ENCODE data around the gene INPP4B.

The INPP4B gene

DNA sequence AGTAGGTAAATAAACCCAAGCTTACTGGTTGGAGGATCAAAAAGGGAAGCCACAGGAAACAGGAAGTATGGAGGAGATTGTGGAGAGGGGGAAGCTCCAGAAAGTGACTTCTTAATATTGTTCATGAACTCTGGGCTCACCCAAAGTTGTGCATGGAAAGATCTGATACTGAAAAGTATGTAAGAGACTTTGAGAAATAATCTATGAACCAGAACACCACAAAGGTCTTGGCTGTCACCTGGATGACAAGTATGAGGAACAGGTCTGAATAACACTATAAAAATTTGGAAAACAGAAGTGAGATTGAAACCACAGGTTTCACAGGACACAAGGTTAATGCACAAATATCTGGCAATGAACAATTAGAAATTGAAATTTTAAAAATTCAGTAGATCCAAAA lies 567.4 kb downstream of the INPP4B start:
- no peak for DNase-seq

DNA sequence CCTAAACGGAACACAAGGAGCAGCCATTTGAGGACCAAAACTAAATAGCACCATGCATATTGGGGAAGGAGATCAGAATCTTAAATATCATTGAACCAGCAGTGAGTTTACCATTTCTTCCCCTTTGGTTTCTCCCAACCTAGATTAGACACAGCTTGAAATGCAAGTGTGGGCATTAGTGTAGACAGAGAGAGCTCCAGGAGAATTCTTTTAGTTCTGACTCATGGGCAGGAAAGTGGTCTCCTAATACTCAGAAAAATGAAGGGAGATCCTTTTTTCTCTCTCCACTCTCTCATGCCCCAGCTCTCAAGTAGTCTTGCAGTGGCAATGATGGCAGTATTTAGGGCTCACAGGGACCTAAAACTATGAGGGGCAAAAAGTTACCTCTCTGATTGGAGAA lies 567.9 kb downstream of the INPP4B start:
- DNase-seq, result no peak

DNA sequence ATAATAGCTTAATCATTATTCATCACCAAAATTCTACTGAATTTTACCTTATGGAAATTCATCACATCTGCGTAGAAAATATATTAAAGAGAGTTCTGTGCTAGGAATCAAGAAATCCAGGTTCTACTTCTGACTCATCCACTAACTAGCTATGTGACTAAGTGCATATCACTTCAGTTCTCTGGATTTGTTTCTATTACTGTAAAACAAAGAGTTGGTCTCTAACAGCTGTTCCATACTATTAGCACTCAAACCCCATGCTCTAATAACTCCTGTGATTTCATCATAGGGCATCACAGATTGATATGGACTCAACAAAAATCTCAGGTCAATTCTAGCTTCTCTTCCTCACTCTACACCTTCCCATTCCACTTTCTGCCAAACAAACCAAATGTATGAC lies 572.0 kb downstream of the INPP4B start:
- DNase-seq, result no peak

DNA sequence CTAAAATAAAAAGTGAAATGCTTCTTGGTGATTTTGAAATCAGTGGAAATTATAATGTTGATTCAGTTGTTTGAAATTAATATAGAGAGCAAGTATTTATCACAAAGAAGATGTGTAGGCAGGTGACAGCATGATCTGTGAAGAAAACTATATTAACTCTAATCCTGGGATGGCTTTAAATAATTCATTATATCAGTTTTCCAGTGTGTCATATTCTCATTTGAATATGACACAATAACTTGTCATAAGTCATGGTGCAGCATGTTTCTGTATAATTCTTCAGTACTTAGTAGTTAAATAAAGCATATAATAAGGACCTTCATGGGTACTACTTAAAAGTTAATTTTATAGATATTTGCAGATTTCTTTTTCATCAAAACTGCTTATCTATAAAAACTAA lies 573.6 kb downstream of the INPP4B start:
- DNase-seq, result no peak

DNA sequence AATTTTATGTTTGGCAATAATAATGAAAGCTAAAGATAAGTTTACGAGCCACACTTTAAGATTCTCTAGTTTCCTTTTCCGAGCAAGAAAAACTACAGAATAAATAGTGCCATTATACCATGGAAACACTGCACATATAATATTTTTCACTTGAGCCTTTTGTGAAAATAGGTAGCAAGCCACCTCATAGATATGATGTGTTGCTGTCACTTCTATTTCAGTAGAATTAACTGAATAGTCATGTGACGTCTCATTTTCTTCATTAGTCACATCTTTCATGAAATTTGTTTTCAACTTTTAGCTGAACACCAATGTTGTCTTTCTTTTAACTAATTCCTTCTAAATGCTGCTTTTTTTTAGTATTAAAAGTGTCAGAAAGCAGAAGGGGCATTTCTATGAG lies 574.3 kb downstream of the INPP4B start:
- no peak for DNase-seq

DNA sequence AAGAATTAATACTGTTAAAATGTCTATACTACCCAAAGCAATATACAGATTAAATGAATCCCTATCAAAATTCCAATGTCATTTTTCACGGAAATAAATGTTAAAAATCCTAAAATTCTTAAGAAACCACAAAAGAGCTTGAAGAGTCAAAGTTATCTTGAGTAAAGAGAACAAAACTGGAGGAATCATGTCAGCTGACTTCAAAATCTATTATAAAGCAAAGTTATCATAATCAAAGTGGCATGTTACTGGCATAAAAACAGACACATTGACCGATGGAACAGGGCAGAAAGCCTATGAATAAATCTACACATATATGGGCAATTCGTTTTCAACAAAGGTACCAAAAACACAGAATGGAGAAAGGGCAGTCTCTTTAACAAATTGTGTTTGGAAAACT lies 579.0 kb downstream of the INPP4B start:
- DNase-seq, result no peak

DNA sequence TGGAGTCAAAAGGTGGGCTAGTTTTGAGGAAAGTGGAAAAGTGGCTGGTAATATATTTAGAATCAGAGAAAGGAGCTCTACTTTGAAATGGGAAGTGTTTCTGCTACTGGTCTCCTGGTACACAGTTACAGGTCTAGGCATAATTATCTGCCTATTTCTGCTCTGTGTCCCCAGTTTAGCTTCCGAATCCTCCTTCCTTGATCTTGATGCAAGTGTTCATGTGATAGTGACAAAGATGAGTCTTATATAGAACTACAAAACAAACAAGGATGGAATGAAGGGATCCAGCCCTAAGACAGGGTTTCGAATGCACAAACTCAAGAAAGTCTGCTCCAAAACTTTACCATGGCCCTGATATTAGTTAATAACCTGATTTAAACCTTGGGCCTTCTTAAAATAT lies 580.2 kb downstream of the INPP4B start:
- DNase-seq, result no peak

DNA sequence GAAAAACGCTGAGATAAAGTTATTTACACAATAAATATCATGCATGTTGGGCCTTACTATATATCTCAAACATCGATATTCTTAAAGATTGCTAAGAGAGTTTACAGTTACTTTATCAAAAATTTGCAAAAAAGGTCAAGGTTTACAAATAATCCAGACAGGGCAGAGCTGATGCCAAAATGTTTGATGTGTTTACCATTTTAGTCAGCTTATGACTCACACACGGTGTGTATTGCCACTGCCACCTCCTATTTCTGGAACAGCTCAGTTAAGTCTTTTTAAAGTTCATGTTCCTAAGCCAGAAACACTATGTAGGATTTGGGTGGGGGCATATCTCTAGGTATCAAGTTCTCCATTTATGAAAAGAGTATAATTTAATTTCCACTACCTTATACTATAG lies 580.6 kb downstream of the INPP4B start:
- DNase-seq, result no peak

DNA sequence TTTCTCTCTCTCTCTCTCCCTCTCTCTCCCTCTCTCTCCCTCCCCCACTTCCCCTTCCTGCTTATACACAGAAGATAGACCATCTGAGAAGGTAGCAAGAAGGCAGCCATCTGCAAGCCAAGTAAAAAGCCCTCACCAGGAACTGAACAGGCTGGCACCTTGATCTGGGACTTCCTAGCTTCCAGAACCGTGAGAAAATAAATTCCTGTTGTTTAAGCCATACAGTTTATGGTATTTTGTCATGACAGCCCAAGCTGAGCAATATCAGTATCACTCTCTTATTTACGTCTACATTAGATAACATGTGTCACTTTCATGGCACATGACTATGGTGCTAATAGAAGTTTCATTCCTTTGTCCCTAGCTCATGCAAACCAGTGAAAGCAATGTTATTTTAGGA lies 581.1 kb downstream of the INPP4B start:
- DNase-seq, result no peak

DNA sequence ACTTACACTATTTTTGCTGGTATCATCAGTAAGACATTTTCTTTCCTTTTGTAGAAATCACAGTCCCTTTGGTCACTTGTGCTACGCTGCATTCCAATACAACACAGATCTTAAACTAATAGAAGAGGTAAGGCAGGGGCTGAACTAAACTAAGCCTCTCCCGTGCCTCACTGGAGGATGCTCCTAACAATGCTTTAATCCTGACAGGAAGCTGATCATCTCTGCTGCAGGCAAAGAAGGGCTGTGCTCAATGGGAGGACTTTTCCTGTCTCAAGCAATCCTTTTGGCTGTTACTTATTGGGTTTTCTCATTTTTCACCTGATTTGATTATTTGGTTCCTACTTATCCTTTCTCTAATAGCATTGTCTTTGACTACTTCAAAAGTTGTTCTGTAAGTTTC lies 583.1 kb downstream of the INPP4B start:
- DNase-seq, result no peak

DNA sequence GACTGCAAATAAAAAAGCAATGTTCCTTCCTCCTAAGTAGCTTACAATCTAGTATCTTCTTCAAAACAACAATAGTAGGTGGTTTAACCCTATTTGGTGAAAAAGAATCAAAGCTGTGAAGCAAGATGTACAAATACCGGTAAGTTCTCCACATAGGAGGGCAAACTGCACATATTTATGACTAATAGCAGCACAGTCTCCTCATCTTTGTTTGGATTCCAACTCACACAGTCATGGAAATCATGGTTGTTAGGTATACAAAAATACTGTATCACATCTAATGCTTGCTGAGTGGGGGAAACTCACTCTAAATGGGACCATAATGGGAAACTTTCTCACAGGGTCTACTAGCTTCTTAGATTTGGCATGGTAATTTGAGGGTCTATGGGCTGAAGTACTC lies 597.2 kb downstream of the INPP4B start:
- no peak for DNase-seq

DNA sequence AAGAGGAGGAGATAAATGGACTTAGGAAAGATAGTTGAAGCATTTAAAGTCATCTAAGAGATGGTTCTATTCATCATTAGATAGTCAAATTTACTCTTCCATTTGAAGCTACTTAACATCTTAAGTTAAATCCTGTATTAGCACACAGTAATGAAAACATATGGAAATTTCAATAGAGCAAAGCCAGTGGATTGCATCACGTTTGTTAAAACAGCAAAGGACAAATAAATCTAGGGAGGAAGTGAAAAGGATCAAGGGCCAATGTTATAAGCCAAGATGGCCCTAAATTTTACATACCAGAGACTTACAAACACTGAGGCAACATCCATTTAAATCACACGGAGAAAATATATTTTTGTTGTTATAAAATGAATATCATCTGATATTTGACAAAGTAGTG lies 602.8 kb downstream of the INPP4B start:
- no peak for DNase-seq

DNA sequence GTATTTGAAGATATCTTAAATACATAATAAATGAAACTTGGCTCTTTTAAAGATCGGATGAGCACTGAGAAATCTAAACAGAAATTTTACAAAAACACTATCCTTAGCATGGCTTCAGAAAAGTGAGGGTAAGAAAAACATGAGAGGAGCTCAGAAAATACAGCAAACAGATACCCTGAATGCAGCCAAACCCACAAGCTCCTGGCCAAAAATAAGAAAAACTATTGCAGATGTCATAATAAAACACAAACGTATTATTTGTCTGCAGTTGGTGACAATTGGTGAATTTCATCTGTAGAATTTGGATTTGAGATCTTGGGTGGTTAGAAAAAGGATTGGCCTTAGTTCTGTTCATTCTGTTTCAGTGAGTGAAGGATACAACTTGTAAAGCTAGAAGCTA lies 603.9 kb downstream of the INPP4B start:
- no peak for DNase-seq

DNA sequence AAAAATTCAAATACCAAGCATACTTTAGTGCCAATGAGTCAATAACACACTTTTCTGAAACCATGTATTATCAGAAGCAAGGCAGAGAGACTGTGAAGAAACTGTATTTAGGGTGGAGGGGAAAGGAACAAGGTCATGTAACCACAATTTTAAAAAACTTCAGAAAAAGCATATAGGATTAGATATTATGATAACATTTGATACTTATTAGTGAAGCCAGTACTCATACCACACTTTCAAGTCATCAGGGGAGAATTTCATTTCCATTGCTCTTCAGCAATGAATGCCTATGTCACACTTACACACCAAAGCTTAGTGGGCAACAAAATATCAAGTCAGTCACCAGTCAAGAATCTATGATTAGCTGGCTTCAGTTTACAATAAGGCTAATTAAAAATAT lies 607.5 kb downstream of the INPP4B start:
- DNase-seq, result no peak

DNA sequence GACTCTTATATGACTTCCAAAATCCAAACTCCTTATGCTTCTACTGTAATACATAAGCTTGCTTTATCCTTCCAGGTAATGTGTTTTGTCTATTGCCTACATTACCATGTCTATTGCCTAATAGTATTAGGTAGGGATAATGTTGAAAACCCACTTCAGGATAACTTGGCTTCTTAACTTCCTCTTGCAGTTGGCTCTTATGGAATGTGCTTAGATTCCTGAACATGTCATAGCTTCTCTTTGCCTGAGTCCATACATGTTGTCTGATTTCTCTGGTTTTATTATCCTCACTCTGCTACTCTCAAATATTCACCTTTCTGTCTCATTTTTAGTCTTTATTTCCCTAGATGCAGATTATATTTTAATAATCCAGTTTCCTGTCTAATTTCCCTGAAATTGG lies 609.8 kb downstream of the INPP4B start:
- no peak for DNase-seq

DNA sequence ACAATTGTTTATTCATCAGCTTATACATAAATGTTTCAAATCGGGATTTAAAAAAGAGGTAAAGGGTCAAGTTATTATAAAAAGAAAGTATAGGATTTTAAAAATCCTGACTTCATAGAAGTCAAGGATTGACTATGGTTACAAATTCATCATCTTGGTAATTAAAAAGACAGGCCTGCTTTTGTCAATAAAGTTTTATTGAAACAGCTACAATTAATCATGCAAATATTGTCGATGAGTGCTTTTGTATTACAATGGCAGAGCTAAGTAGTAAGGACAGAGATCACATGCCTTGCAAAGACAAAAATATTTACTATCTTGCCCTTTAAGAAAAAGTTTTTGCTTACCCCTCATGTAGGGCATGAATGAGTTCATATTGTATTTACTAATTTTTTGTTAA lies 614.3 kb downstream of the INPP4B start:
- no peak for DNase-seq

DNA sequence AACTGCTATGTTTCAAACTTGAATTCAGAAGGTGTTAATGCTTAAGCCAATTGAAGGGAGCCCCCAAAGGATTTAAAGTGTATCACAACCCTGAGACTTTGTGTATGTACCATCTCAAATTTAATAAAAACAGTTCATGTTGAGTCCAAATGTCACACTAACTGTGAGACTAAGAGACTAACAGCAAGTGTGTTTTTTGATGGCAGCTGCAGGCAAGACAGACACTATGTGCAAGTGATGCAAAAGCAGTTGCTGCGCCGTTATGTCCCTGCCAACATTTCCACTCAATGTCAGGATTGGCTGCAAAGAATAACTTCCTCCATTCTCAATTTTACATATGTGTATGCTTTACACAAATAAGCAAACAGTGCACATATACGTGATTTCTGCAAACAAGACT lies 615.1 kb downstream of the INPP4B start:
- no peak for DNase-seq

DNA sequence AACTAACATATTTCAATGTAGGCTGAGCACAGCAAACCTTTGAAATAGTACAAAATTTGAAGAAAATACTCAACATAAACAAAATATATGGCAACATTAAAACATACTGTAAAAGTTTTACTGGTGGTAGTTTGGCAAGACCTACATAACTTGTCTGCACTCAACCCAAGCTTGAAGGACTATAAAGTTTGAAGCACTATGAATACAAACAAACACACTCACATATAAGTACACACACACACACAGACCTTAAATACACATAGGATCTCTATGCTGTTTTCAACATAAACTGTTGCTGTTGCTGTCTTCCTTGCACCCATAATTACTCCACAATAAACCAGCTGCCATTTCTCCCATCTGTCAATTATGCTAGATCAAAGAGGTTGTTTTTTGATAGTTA lies 620.1 kb downstream of the INPP4B start:
- DNase-seq, result no peak

DNA sequence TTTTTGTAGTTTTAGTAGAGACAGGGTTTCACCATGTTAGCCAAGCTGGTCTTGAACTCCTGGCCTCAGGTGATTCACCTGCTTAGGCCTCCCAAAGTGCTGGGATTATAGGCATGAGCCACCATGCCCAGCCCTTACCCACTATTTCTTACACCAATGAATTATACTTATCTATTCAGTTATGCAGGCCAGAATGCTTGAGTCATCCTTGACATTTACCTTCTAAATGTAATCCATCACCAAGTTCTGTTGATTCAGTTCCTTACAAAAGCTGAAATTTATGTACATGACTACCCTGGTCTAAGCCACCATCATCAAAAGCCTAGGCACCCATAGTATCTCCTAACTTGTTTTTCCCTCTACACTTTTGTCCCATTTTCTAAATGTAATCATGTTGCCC lies 624.0 kb downstream of the INPP4B start:
- DNase-seq, result no peak

DNA sequence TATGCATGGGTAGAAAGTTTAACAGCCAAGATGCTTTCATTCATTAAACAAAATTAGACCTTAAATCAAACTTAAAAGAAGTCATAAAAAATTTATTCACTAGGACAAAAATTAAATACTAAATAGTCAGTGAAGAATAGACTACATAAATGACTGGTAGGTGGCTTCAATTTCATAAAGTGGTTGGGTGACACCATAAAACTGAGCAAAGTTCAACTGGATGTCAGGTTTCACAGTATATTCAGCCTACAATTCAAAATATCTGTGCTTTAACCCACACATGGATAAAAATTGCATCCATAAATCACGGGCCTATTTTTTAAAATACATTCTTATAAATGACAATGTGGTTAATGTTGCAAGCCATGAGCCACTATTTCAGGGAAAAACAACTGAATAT lies 627.4 kb downstream of the INPP4B start:
- DNase-seq, result no peak

DNA sequence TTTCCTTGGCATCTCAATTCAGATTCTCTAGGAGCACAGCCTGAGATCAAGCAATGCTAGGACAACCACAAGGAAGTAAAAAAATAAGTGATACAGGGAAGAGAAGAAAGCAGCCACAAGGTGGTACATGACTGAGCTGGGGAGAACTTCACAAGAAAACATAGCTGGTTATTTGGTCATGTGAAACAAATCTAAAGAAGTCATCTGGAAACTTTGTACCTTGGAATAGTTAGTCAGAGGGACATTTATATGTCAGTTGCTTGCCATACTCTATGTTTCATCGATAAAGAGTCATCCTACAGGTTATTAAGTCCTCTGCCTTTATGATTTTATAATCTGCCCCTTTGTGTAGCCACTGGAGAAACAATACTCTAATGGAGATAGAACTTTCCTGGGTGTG lies 634.7 kb downstream of the INPP4B start:
- DNase-seq, result no peak

DNA sequence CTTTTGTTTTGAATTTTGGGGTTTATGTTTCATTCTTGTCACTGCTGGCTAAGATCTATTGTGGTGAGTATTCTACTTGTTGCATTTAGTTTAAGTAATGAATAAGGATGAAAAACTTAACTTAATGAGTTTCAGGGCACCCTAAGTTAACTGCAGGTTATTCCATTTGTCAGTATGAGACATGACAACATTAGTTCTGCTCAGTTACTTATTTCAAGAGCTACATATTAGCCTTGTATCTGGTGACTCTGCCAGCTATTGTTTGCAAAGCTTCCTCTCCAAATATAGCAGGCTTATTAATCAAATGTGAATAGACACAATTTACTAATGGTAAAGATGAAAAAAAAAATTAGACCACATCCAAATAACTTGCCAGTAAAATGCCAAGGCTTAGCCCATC lies 642.6 kb downstream of the INPP4B start:
- no peak for DNase-seq

DNA sequence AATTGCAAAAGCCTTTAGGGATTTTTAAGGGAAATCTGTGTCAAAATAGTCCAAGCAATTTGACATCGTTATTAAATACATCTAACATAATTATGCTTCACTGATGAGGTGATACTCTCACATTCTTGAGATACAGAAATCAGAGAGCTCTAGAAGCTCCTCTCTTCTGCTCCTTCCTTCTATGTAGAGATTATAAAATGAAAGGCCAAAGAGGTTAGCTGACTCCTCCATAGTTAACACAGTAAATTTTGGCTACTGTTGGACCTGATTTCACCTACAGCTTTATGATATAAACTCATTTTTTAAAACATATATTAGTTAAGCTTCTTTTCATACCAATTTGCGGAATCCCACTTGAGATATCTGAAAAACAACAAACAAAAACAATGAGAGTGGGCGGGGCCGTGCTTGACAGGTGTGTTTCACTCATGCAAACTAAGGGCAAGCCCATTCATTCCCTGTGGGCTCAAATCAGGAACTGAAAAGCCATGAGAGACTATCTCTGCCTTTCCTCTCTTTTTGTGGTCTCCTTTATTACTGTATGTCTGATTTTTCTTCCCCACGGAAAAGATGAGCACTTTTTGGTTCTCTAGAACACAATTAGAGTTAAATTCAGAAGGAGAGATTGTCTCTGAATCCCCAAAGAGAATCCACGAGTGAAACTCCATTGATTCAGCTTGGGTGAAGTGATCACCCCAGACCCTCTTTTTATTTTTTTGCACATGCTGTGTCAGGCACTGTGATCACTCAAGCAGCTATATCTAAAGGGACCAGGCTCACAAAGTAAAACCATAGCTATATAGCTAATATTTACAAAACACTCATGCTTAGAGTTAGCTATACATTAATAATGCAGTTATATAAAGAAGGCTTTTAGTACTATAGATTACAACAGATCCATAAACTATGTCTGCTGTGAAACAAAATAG lies 643.4 kb downstream of the INPP4B start:
- no peak for DNase-seq

DNA sequence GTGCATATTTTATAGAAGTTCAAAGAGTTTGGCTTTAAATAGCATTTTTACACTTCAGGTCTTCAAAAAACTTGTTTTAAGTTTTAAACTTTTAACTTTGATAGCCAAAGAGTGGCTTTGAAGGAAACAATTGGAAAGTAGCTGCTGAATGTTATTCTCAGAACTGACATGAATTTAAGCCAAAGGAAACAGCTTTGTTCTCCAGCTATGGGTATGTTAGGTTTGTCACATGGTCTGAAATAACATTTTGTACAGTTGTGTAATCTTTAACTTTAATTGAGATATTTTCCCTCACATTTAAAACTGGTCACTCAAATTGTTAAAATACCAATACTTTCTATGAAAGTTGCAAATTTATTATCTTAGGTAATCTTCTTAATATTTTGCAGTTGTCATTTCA lies 645.1 kb downstream of the INPP4B start:
- no peak for DNase-seq

DNA sequence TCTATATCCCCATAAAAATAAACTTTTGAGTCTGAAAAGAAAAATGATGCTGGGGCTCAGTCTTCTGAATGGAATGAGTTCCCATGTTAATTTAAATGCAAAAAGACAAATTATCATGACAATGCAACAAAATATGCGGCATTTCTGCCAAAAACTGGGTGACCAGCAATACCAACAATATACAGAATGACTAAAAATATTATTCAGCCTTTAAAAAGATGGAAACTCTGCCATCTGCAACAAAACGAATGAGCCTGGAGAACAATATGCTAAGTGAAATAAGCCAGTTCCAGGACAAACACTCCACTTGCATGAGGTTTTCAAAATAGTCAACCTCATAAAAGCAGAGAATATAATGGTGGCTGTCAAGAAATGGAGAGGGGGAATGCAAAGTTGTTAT lies 651.2 kb downstream of the INPP4B start:
- no peak for DNase-seq
